Measurements from ENCODE around the gene ZMYM2.

GRCh38 chr13:19950374-19950773 lies 8.2 kb upstream of the ZMYM2 start:
- TF ChIP-seq, protein P1, sequence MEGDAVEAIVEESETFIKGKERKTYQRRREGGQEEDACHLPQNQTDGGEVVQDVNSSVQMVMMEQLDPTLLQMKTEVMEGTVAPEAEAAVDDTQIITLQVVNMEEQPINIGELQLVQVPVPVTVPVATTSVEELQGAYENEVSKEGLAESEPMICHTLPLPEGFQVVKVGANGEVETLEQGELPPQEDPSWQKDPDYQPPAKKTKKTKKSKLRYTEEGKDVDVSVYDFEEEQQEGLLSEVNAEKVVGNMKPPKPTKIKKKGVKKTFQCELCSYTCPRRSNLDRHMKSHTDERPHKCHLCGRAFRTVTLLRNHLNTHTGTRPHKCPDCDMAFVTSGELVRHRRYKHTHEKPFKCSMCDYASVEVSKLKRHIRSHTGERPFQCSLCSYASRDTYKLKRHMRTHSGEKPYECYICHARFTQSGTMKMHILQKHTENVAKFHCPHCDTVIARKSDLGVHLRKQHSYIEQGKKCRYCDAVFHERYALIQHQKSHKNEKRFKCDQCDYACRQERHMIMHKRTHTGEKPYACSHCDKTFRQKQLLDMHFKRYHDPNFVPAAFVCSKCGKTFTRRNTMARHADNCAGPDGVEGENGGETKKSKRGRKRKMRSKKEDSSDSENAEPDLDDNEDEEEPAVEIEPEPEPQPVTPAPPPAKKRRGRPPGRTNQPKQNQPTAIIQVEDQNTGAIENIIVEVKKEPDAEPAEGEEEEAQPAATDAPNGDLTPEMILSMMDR (IDR thresholded peaks at IDR 0.05; ENCODE audit: low read length) = no peak
- no peak for TF ChIP-seq EZH2phosphoT487 (IDR thresholded peaks at IDR 0.05; ENCODE audit: low read length)
